Measurements from ENCODE around the gene CCDC146. TPM values are rescaled to one million over a fixed set of nuclear protein-coding genes. Genes with fewer than 3 reads are reported as not detected.

Gene CCDC146
- total and polyA plus RNA-seq, 10 of the 15 experiments (the other 5 are each of a cell fraction or from before 2014, with no cell fraction given), result 0.28 to 5.3 (median 1.3) TPM

DNA sequence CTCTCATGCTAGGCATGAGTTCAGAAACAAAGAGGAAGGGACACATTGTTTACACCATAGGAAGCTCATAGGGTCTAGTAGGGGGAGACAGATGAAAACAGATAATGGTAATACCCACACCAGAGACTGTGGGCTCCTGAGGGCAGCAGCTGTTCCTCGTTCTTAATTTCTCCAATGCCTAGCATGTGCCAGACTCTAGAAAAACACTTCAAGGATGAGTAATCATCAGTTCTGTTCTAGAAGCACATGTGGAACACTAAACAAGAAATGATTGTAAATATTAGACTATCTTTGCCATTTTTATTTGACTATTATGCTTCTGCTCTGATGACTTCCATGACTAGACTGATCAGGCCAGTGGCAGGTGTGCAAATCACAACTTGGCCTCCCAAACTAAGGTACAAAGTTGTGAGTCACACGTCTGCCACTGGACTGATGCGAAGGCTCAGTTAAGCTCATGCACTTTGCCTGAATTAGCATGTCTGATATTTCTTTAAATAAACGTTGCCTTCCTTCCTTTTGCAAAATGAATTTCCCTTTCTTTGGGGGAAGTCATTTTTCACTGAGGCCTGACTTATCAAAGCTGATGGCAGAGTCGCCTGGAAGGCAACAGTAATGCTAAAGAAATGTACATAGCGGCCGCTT, 166.4 kb downstream of the CCDC146 start:
- Histone ChIP-seq H3K4me1 (ENCODE audit: control insufficient read depth, insufficient read depth, low read length) (no peaks in the 10 kb centered on the region), H3K4me2 (ENCODE audit: control insufficient read depth, insufficient read depth) (no peak overlapping the region), H3K27ac (ENCODE audit: control insufficient read depth, insufficient read depth) (no peak overlapping the region), H3K27me3 (replicated peaks in 1 of 2; ENCODE audit: control insufficient read depth in 2 of 2, insufficient read depth in 2 of 2, low read length in 1 of 2) (no peaks in the 10 kb centered on the region), H2AFZ (ENCODE audit: control insufficient read depth, low read depth, low read length) (no peak overlapping the region), H3K9me3 (replicated peaks; ENCODE audit: control insufficient read depth, insufficient read depth, low read length) (no peaks in the 10 kb centered on the region; the same call in 1 of the 3 replicates), H3K4me3 (no peak overlapping the region), H3K9ac (ENCODE audit: control insufficient read depth, insufficient read depth, low read length) (no peak overlapping the region), H4K20me1 (ENCODE audit: control insufficient read depth, insufficient read depth) (no peaks in the 10 kb centered on the region), H3K79me2 (ENCODE audit: control insufficient read depth, insufficient read depth, low read length) (no peaks in the 10 kb centered on the region), H3K36me3 (ENCODE audit: control insufficient read depth in 2 of 2, insufficient read depth in 2 of 2, low read length in 1 of 2) (no peaks in the 10 kb centered on the region; a peak in 1 of 4 replicates)
- TF ChIP-seq ZBED1 (IDR thresholded peaks at IDR 0.05; ENCODE audit: borderline replicate concordance), result no peak
- no peak for TF ChIP-seq BACH1 (IDR thresholded peaks at IDR 0.05; ENCODE audit: borderline replicate concordance)
- TF ChIP-seq NR2F1 (conservative IDR thresholded peaks at IDR 0.05), result no peak
- TF ChIP-seq DPF2 (IDR thresholded peaks at IDR 0.05), result no peak
- no peak for TF ChIP-seq BCL11A (IDR thresholded peaks at IDR 0.05; ENCODE audit: low read depth, low read length)
- TF ChIP-seq ESRRA (IDR thresholded peaks at IDR 0.05; ENCODE audit: low read length), result no peak
- TF ChIP-seq EED (IDR thresholded peaks at IDR 0.05; ENCODE audit: low read depth), result no peak
- no peak for TF ChIP-seq SREBF2 (IDR thresholded peaks at IDR 0.05; ENCODE audit: low read length)
- SMC1A ChIA-PET (ENCODE audit: uncharacterized antibody, unreplicated experiment), result interaction anchor here (0.5 kb wide), 1 partner anchor 928 kb away, joined by 3 read pairs; no protein-coding TSS in a partner anchor
- POLR2A ChIA-PET, result no interaction called here
- ATAC-seq (no peak), FAIRE-seq (no peak), DNase-seq (ENCODE audit: low read depth, low spot score) (no peak)
- CTCF ChIA-PET, result no interaction called here
- no TSS peak for BruUV-seq (replicated peaks)
- RAD21 ChIA-PET (ENCODE audit: unreplicated experiment), result no interaction called here
- WGBS (ENCODE audit: insufficient coverage, insufficient replicate concordance, low lambda C conversion rate, missing lambda C conversion rate), result 50% methylated on average over 7 of the region's 7 CpGs
- in situ Hi-C loops (cut with MboI), result no loop called here
- intact Hi-C loops (cut with micrococcal nuclease; ENCODE audit: unreplicated experiment), result no loop called here

DNA sequence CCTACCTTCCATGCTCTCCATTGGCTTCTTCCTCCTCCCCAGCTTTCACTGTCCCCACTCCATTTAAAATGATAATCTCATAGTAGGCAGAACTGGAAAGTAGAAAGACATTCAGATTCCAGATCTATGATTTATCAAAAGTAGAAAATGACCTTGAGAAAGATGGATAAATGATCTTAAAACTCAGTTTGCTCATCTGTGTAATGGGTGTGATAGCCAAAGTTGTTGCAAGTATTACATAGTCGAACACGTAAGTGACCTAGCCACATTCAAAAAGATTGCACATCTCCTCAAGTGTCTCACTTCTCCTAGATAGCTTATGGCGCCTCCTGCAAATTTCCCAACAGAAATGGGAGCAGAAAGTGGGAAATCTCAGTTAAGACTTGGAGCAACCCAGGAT, 167.0 kb downstream of the CCDC146 start:
- Histone ChIP-seq H4K20me1 (ENCODE audit: control insufficient read depth, insufficient read depth) (no peaks in the 10 kb centered on the region), H3K9me3 (replicated peaks; ENCODE audit: control insufficient read depth, insufficient read depth, low read length) (no peaks in the 10 kb centered on the region; the same call in 1 of the 3 replicates), H3K27me3 (replicated peaks in 1 of 2; ENCODE audit: control insufficient read depth in 2 of 2, insufficient read depth in 2 of 2, low read length in 1 of 2) (no peaks in the 10 kb centered on the region), H2AFZ (ENCODE audit: control insufficient read depth, low read depth, low read length) (no peak overlapping the region), H3K9ac (ENCODE audit: control insufficient read depth, insufficient read depth, low read length) (no peak overlapping the region), H3K36me3 (ENCODE audit: control insufficient read depth in 2 of 2, insufficient read depth in 2 of 2, low read length in 1 of 2) (no peaks in the 10 kb centered on the region; a peak in 1 of 4 replicates), H3K27ac (ENCODE audit: control insufficient read depth, insufficient read depth) (no peak overlapping the region), H3K4me2 (ENCODE audit: control insufficient read depth, insufficient read depth) (no peak overlapping the region), H3K4me3 (no peak overlapping the region), H3K79me2 (ENCODE audit: control insufficient read depth, insufficient read depth, low read length) (no peaks in the 10 kb centered on the region), H3K4me1 (ENCODE audit: control insufficient read depth, insufficient read depth, low read length) (no peaks in the 10 kb centered on the region)
- intact Hi-C loops (cut with micrococcal nuclease; ENCODE audit: unreplicated experiment) (no loop called here), in situ Hi-C loops (cut with MboI) (no loop called here)
- ChIA-PET CTCF (no interaction called here), RAD21 (ENCODE audit: unreplicated experiment) (no interaction called here), POLR2A (no interaction called here), SMC1A (ENCODE audit: uncharacterized antibody, unreplicated experiment) (no interaction called here)
- FAIRE-seq (no peak), DNase-seq (ENCODE audit: low read depth, low spot score) (no peak), ATAC-seq (no peak)
- BruUV-seq (replicated peaks), result no TSS peak
- TF ChIP-seq MYC (IDR thresholded peaks at IDR 0.05; ENCODE audit: insufficient read depth, insufficient read length, insufficient replicate concordance, low read length, severe bottlenecking) (no peak), MXI1 (IDR thresholded peaks at IDR 0.05; ENCODE audit: low read depth, low read length) (no peak), SREBF2 (IDR thresholded peaks at IDR 0.05; ENCODE audit: low read length) (no peak), PAX8 (IDR thresholded peaks at IDR 0.05) (no peak), BCL11A (IDR thresholded peaks at IDR 0.05; ENCODE audit: low read depth, low read length) (no peak), JUNB (IDR thresholded peaks at IDR 0.05) (no peak), ESRRA (IDR thresholded peaks at IDR 0.05; ENCODE audit: low read length) (no peak), IRF4 (IDR thresholded peaks at IDR 0.05; ENCODE audit: low read depth, low read length) (no peak), SRF (IDR thresholded peaks at IDR 0.05; ENCODE audit: low read depth in 2 of 2, low read length in 2 of 2) (no peak), ZNF384 (IDR thresholded peaks at IDR 0.05; ENCODE audit: borderline replicate concordance, low read depth, low read length) (no peak)
- TF ChIP-seq, protein P1, sequence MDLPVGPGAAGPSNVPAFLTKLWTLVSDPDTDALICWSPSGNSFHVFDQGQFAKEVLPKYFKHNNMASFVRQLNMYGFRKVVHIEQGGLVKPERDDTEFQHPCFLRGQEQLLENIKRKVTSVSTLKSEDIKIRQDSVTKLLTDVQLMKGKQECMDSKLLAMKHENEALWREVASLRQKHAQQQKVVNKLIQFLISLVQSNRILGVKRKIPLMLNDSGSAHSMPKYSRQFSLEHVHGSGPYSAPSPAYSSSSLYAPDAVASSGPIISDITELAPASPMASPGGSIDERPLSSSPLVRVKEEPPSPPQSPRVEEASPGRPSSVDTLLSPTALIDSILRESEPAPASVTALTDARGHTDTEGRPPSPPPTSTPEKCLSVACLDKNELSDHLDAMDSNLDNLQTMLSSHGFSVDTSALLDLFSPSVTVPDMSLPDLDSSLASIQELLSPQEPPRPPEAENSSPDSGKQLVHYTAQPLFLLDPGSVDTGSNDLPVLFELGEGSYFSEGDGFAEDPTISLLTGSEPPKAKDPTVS (IDR thresholded peaks at IDR 0.05; ENCODE audit: low read depth, low read length), result no peak
- TF ChIP-seq, protein P2, sequence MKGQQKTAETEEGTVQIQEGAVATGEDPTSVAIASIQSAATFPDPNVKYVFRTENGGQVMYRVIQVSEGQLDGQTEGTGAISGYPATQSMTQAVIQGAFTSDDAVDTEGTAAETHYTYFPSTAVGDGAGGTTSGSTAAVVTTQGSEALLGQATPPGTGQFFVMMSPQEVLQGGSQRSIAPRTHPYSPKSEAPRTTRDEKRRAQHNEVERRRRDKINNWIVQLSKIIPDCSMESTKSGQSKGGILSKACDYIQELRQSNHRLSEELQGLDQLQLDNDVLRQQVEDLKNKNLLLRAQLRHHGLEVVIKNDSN (IDR thresholded peaks at IDR 0.05; ENCODE audit: borderline replicate concordance, extremely low read length, insufficient read depth, low read depth, low read length), result no peak
- WGBS (ENCODE audit: insufficient coverage, insufficient replicate concordance, low lambda C conversion rate, missing lambda C conversion rate), result 98% methylated on average over 3 of the region's 3 CpGs

Data from GM12878 (cell line).